ENCODE measurements around the gene GLT6D1. TPM values are rescaled to one million over a fixed set of nuclear protein-coding genes. Genes with fewer than 3 reads are reported as not detected.

GLT6D1 gene
- total and polyA plus RNA-seq, 2 of the 8 experiments (the other 6 are each of a cell fraction or from before 2014, with no cell fraction given) = 1.3 to 2.1 TPM

DNA sequence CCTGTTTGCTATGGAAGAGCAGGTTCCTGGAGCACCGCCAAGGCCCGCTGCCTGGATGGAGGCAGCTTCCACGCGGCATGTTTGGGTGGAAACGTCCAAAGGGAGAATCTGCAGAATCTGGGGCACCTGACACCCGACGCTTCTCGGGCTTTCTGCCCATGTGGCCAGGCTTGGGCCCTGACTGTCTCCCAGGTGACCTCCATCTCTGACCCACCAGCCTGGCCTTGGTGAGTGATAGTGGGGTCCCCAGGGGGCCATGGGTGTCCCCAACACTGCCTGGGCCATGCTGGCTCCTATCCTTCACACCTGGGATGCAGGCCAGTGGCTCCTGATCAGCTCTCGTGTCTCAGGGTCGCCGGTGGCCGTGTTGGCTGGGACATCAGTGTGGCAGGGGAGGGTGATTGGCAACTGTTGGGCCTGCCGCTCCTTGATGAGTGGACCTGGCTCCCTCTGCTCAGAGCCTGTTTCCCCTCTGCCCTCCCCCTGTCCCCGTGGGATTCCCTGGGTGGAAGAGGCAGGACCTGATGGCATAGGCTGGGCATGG is 34.0 kb downstream of the GLT6D1 start (continued):
- TF ChIP-seq SP2 (IDR thresholded peaks at IDR 0.05; ENCODE audit: low read length) = no peak

Measured in H1 (cell line).